HPDE6-E6E7 (cell line): ENCODE data around the gene KDELR1.

Experiments used
- DNase-seq: peaks from one replicate; pipeline ENCODE4 v3.0.0; 2011; ENCODE audit warnings: missing footprints; ENCODE audit errors: extremely low spot score

KDELR1 gene

GRCh38 chr19:48371367-48371766 lies 20.0 kb downstream of the KDELR1 start:
- DNase-seq, result no peak

- DNase-seq, result no peak
These were observed 20.4 kb downstream of the KDELR1 start for GRCh38 chr19:48370955-48371354.

- DNase-seq, result no peak
These were observed 22.4 kb downstream of the KDELR1 start for GRCh38 chr19:48368936-48369335.

- DNase-seq, result no peak
These were observed 23.5 kb downstream of the KDELR1 start for GRCh38 chr19:48367855-48368254.

GRCh38 chr19:48365602-48366001 lies 25.7 kb downstream of the KDELR1 start:
- DNase-seq, result no peak

- no peak for DNase-seq
These were observed 26.6 kb downstream of the KDELR1 start for GRCh38 chr19:48364598-48365348.

GRCh38 chr19:48363810-48364597 lies 27.3 kb downstream of the KDELR1 start, which contains the start of the genes SYNGR4 and TMEM143:
TSS of gene SYNGR4 (plus strand) at chr19:48364367. CDS start at chr19:48365843, 1,476 bp downstream.
TSS of gene TMEM143 (minus strand) at chr19:48363940. CDS start at chr19:48363920, 20 bp downstream.
- peak; percentile 100 for DNase-seq

GRCh38 chr19:48363500-48363809 lies 27.9 kb downstream of the KDELR1 start:
- DNase-seq, result no peak

- DNase-seq, result peak; percentile 97
These were observed 28.4 kb downstream of the KDELR1 start for GRCh38 chr19:48362716-48363499.

GRCh38 chr19:48361912-48362311 lies 29.4 kb downstream of the KDELR1 start:
- no peak for DNase-seq

- no peak for DNase-seq
These were observed 32.2 kb downstream of the KDELR1 start for GRCh38 chr19:48359123-48359522.

- DNase-seq, result no peak
These were observed 35.9 kb downstream of the KDELR1 start for GRCh38 chr19:48355365-48355954.

GRCh38 chr19:48354332-48354992 lies 36.9 kb downstream of the KDELR1 start:
- DNase-seq, result no peak

- DNase-seq, result no peak
These were observed 37.7 kb downstream of the KDELR1 start for GRCh38 chr19:48353677-48354076.

GRCh38 chr19:48351341-48351752 lies 40.0 kb downstream of the KDELR1 start:
- peak; percentile 46 for DNase-seq

GRCh38 chr19:48350856-48351255 lies 40.5 kb downstream of the KDELR1 start:
- DNase-seq, result no peak

GRCh38 chr19:48348737-48349136 lies 42.6 kb downstream of the KDELR1 start:
- no peak for DNase-seq

- no peak for DNase-seq
These were observed 43.3 kb downstream of the KDELR1 start for GRCh38 chr19:48348045-48348444.

GRCh38 chr19:48346191-48346590 lies 45.2 kb downstream of the KDELR1 start:
- no peak for DNase-seq

- DNase-seq, result no peak
These were observed 46.5 kb downstream of the KDELR1 start for GRCh38 chr19:48344892-48345291.

- peak; percentile 69 for DNase-seq
These were observed 48.4 kb downstream of the KDELR1 start for GRCh38 chr19:48342841-48343540.
